Stimulated activated CD4-positive, alpha-beta T cell treated with anti-CD3 and anti-CD28 coated beads, Interleukin-15, amount 100 ng/mL, for 24 hours (primary cell): ENCODE measurements around the gene NHSL1.

Source experiments
- DNase-seq: peaks from one replicate; pipeline ENCODE4 v3.0.0-alpha.2; 2020

The NHSL1 gene

GRCh38 chr6:138396709-138397108 lies 102.6 kb downstream of the NHSL1 start:
- DNase-seq = no peak

GRCh38 chr6:138393871-138394783 lies 105.2 kb downstream of the NHSL1 start:
- no peak for DNase-seq

DNA sequence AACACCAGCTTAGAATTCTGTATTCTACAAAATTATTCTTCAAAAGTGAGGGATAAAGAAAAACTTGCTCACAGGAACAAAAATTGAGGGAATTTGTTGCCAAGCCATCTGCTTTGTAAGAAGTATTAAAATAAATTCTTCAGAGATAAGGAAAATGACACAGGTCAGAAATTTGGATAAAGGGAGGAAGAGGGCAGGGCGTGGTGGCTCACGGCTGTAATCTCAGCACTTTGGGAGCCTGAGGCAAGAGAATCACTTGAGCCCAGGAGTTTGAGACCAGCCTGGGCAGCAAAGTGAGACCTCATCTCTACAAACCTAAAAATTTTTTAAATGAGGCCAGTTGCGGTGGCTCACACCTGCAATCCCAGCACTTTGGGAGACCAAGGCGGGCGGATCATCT lies 109.7 kb downstream of the NHSL1 start:
- DNase-seq = no peak

DNA sequence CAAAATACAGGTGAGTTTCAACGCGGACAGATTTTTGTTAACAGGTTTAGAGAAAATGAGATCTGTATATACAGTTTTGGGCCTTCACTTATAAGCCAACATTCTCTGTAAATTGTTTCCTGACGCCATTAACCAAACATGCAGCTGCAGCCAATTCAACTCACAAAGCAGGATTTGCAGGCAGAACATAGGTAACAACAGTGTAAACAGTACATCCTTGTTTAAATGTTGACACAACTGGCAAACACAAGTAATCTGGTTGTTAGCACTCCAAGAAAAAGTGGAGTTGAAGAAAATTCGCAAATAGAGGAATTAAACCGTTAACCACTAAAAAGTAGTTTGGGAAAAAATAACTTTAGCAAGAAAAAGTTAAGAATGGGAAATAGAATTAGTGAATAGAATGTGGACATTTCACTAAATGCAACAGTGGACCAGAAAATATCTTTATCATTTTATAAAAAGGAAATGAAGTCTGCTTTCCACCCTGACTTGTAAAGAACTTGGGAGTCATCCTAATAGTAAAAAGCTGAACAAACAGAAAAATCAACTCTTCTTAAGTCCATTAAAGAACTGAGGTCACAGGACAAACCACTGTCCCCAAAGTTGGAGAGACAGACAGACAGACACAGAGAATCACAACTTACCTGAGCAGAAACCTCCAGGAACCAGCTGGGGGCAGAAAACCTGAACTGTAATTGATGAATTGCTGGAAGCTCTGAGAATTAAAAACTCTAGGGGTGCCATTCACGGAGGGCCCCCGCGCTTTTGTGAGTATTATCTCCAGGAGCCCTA lies 111.5 kb downstream of the NHSL1 start:
- no peak for DNase-seq

DNA sequence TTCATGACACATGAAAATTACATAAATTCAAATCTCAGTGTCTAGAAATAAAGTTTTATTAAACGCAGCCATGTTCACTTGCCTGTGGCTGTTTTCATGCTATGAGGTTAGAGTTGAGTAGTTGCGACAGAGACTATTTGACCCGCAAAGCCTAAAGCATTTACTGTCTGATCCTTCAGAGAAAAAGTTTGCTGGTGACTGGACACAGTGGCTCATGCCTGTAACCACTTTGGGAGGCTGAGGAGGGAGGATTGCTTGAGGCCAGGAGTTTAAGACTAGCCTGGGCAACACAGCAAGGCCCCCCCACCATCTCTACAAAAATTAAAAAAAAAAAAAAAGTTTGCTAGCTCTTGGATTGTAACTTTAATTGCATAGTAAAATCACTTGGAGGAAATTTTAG lies 112.4 kb downstream of the NHSL1 start:
- no peak for DNase-seq

- no peak for DNase-seq
Observed at GRCh38 chr6:138383776-138384175, 115.5 kb downstream of the NHSL1 start.

- no peak for DNase-seq
Observed at GRCh38 chr6:138382498-138383265, 116.6 kb downstream of the NHSL1 start.

DNA sequence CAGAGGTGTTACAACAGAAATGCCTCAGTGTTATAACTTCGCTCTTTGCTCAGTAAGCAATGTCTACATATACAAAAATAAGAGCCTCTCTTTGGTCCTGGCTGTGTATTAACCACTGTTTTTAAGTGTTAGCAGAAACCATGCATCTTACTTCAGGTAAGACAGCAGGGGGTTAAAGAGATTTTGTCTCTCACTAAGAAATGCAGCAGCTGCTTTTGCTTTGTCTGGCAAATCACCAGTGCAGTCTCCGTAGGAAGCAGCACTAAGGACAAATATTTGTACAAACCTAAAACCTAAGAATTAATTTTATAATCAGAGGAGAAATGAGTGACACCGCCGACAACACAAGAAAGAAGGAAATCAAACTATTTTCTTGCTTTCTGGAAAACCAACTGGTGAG lies 120.8 kb downstream of the NHSL1 start:
- DNase-seq = no peak

DNA sequence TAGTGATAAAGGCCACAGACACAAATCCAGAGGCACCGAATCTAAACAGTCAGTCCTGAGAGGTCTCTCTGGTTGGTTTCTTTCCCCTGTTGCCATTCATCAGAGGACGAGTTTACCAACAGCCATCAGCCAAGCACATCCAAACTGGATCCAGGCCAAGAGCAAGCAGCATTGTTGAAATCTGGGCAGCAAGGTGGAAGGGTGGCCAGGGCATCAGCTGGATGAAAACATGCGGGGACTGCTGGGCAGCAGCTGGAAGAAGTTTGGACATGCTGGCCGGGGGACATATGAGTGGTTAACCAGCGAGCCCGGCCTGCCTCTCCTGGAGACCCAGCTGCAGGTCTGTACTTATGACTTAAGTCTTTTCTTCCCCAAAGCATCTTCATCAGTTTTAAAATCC lies 121.5 kb downstream of the NHSL1 start, which contains the start of gene SMIM28:
SMIM28 (plus strand) TSS at position 62 of the 400 bp plus-strand sequence; CDS start at position 230, 168 bp downstream.
- no peak for DNase-seq

GRCh38 chr6:138377042-138377441 lies 122.3 kb downstream of the NHSL1 start:
- DNase-seq = no peak

DNA sequence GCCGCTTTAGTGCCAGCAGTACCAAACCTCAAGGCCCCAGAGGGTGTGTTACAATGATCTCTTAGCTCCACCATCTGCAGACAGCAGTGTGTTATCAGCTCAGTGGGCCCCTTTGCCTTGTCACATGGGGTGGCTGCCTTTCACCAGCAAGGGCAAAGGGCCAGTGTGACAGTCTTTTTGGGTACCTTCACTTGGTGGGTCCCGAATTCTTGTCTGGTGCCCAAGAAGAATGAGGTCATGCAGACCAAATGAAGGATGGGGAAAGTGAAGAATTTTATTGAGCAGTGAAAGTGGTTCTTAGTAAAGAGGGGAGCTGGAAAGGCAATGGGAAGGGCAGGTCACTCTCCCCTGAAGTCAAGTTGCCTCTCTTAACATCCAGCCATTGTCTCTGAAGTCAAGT lies 124.5 kb downstream of the NHSL1 start:
- no peak for DNase-seq

DNA sequence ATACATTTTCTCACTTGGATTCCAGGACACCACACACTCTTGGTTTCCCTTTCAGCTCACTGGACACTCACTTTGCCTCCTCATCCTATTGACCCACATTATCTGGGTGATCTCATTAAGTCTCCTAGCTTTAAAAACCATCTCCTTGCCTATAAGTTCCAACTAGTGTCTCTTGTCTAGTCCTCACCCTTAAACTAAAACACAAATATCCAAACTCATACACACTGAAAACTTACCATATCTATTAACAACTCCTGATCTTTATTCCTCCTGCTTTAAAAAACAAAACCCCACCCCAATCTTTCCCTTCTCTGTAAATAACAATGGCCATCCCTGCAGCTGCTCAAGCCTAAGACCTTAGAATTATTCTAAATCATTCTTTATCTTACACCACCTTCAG lies 125.1 kb downstream of the NHSL1 start:
- no peak for DNase-seq

DNA sequence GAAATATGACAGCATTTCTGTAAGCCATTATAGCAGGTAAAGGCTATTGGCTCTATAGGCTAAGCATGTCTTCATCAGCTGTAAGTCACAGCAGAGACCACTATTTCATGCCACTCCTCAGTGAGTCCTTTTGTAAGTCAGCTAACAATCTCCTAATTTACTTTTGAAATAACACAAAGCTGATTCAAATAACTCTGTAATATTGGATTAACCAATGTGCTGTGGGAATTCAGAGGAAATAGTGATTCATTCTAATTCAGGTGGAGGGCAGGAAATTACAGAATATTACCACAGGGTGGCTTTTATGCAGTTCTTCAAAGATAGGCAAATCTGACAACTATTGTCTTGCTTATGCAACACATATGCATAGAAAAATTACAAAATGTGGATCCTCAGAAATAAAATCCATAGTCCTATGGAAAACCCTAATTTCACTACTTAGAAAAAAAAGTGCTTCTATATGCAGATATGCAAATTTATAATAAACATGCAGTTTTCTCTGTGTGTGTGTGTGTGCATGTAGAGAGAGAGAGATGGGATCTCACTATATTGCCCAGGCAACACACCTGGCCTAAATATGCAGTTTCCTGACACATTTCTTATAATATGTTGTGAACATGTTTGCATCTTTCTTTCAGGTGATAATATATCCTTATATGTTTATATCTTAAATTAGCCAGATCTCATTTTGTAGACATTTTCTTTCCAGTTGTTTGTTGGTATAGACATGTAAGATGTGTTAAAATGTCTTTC lies 126.4 kb downstream of the NHSL1 start:
- DNase-seq = no peak
